GM18499 (cell line): ENCODE measurements around the gene GRAMD2A.

Experiments used
- ATAC-seq: cut with Tn5 transposase; IDR thresholded peaks from one replicate; pipeline ENCODE4 v1.9.1; 2021; ENCODE audit warnings: moderate number of reproducible peaks; ENCODE audit not compliant: insufficient read depth, unreplicated experiment

The GRAMD2A gene

DNA sequence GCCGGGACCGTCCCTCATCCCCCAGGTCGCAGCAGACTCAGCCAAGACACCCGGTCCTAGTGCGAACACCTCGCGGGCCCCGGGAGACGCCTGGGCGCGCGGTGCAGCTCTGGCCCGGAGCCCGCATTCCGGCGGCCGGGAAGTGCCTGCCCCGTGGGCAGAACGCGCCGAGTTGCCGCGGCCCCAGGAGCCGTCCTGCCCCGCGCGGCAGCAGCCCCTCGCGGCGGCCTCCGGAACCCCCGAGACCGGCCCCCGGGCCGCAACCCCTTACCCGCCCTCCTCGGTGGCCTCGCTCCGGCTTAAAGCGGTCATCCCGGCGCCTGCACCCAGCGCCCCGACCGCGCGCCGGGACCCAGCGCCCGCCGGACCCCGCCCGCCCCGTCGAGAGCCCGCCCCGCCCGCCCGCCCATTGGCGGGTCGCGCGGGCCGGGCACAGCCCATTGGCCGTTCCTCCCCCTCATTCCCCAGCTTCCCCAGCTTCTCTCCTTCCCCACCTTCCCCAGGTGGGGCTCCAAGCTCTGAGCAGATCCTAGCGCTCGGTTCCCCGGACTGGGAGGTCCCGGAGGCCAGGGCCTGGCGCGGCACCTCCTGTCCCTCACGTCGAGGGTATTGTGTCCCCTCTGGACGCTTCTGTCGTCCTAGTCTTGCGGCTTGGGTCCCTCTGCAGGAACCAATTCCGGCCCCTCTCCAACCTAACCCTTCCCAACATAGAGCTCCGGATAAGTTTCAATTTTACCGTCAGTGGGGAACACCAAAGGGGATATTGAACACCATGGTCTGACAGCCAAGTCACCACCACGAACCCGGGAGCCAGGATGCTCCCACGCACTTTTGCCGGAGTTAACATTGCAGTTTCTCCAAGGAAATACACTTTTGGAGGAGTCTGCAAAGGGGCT lies at the start of gene GRAMD2A:
GRAMD2A (minus strand) TSS at position 328 of the 896 bp plus-strand sequence.
- no peak for ATAC-seq

DNA sequence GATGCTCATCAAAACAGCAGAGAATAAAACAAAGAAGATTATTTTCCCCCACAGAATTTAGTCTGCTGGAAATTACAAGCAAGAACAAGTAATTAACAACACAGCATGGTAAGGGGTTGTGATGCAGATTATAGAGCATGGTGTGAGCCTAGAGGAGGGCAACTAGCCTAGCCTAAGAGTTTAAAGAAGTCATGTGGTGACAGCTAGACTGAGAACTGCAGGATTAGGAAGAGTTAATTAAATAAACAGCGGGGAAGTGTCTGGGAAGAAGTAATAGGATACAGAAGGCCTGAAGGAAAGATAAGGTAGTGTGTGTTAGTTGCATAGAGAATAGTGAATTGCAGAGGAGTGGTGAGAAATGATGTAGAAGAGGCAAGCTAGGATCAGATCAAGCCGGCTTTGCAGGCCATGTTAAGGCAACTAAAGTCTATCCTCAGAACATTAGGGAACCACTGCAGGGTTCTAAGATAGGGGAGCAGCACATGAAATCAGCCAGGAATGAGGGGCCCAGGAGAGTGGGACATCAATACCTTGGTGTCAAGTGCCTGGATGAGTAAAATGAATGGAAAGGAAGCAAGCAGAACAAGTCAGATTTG lies 45.3 kb upstream of the GRAMD2A start:
- no peak for ATAC-seq

DNA sequence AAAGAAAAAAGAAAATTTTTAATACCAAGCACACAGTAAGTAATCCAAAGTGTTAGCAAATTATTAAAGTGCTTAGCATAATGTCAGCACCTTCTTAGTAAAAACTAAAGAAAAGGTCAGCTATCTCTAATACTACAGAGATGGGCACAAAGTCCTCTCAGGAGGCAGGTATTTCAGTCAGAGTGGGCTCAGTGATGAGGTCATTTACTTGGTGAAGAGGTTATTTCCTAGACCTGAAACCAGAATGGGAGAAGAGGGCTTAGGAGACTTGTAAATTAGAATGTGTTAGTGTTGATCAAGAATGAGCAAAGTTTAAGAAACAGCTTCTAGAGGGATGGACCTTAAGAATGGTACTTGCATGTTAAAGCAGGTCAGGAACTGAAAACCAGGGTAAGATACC lies 42.1 kb upstream of the GRAMD2A start:
- no peak for ATAC-seq

GRCh38 chr15:72238586-72238985 lies 41.0 kb upstream of the GRAMD2A start:
- no peak for ATAC-seq

DNA sequence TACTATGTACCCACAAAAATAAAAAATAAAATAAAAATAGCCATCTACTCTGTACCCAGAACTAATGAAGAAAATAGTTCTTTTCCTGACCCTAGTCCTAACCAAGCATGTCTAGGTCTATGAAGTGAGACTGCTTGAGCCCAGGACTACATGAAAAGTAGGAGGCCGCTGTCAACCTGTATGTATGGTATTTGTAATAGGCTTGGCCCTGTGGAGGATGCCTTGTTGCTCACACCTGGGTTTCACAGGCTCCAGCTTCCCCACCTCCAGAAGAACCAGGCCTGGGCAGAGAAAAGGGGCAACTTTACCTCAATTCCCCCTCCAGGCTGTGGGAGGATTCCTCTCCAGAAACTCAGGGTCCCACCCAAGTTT lies 40.3 kb upstream of the GRAMD2A start:
- no peak for ATAC-seq

- no peak for ATAC-seq
These were observed 39.7 kb upstream of the GRAMD2A start for GRCh38 chr15:72237029-72237852.

GRCh38 chr15:72236381-72237003 lies 38.9 kb upstream of the GRAMD2A start:
- no peak for ATAC-seq

DNA sequence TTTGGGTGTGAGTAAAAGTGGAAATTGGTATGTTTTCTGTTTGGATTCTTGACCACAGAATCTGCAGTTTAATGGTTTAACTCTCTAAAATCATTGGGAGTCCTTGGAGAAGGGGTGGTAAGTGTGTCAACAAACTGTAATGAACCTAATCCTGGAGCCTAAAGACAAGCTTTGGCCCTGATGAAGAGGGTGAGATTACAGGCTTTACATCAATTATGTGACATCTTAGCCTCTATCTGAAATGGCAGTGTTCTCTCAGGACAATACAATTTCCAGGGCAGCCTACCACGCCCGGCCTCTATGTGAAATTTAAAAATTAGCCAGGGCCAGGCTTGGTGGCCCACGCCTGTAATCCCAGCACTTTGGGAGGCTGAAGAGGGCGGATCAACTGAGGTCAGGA lies 37.7 kb upstream of the GRAMD2A start:
- no peak for ATAC-seq

DNA sequence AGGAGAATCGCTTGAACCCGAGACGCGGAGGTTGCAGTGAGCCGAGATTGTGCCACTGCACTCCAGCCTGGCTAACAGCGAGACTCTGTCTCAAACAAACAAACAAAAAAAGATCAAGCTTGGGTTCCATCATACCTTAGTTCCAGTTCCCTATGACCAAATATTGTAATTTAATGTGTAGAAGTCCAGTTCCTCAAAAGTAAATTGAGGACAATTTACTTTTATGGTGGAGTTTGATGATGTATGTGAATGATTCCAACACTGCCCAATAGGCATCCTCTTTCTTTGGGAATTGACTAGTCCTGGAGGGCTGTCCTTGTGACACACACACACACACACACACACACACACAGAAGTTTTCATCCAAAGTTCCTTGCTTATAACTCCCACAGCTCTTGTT lies 36.2 kb upstream of the GRAMD2A start:
- ATAC-seq = no peak

- no peak for ATAC-seq
These were observed 34.4 kb upstream of the GRAMD2A start for GRCh38 chr15:72231833-72232478.

DNA sequence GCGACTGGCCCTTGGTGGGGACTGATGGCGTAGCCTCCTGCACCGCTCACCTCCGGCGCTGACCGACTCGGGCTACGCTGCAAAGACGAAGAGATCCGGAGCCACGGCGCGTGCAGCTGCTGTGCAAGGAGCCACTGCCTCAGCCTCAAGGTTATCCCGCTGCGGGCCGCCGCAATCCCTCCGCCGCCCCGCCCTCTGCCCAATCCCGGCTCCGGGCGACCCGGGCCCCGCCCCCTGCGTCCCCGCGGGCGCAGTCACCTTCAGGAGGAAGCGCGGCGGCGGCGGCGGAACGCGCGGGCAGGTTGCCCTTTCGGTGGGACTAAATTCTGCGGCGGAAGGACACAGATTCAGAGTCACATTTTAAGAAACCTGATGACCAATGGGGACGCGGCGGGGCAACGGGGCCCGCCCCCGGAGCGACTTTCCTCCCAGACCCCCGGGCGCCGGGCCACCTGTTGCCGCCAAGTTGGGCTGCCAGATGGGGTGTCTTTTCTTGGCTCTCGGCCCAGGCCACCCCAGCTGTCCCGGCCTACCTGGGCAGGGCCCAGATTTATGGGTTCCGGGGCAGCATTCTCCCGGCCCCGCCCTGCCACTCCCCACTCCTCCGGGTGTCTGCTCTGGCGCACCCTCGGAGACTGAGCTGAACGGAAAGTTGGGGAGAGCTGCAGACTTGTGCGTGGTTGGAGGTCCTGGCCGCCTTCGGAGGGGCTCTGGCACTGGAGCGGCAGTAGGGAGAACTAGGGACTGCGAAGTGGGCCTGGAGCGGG lies 33.7 kb upstream of the GRAMD2A start, which contains the start of gene PKM:
PKM (minus strand) TSS at position 125 of the 767 bp plus-strand sequence. CDS start 12,093 bp downstream, outside the sequence.
- ATAC-seq = no peak

DNA sequence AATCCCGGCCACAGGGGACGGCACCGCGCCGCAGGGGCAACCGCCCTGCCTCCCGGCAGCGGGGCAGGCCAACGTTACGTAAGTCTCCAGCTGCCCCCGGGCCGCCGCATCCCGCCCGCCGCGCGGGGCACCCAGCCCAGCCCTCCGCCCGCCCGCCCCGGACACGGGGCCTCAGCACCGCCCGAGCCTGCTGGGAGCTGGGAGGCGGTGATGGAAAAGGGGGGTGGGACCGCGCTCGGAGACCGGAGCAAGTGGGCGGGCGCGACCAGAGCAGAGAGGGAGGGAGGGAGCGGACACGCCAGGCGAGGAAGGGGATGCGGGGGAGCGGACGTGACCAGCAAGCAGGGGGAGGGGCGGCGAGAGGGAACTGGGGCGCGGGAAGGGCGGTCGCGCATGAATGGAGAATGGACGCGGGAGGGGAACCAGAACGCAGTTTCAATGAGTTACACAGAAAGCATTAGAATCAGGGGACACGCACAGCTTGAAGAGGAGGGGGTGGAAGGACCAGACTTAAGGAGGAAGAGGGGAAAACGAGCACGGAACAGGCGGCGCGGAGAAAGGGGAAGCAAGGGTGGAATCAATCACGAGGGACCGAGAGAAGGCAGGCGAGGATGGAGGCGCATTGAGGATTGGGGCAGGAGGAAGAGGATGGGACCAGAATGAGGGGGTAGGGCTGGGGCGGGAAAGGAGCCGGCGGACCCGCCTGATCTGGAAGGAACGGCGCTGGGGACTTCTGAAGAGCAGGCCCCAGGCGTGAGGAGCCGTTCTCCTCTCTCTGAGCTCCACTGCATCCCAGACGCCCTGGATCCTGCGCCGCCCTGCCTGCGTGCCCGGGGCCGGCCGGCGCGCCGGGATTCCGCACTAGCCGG lies 32.8 kb upstream of the GRAMD2A start:
- no peak for ATAC-seq

DNA sequence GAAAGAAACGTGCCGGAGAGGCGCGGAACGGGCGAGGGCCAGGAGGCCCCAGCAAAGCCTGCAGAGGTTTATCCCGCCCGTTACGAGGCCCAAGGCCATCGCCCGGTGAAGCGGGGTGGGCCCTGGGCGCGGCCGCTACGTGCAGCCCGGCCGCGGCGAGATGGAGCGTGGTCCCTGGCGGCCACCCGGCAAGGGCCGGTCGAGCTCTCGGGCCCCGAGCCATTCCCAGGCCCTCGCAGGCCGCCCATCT lies 32.3 kb upstream of the GRAMD2A start:
- no peak for ATAC-seq

DNA sequence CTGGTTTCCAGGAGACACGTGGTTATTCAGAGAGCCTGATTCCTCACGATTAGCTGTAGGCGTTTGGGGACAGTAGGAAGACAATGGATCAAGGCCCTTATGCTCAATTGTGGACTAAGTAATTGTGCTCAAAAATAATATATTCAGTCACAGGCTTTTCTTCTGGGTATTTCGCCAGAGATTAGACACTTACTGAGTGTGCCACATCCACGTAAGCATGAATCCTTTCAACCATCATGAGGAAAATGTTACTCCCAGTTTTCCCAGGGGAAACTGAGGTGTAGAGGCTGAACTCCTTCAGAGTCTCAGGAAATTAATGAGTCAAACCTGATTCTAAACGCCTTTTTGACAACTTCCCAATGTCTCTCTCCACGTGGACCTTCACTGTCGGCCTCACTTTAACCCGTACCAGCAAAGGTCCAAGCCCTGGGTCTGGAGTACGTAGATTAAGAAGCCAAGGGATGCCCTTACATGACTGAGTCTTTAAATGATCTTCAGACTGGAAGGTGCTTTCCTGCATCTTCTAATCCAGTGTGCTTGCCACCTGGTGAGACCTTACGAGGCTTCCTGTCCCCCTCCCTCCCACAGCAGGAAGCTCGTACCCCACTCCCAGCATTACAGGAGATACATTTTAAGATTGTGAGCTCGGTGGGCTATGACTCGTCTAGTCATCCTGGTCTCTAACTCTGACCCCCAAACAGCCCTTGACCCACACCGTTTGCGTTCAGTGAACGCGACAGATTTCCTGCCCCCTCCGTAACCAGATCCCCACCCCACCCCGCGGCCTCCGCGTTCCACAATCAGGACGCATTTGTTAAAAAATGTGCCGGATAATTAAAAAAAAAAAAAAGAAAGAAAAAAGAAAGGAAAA lies 31.7 kb upstream of the GRAMD2A start:
- ATAC-seq = no peak

DNA sequence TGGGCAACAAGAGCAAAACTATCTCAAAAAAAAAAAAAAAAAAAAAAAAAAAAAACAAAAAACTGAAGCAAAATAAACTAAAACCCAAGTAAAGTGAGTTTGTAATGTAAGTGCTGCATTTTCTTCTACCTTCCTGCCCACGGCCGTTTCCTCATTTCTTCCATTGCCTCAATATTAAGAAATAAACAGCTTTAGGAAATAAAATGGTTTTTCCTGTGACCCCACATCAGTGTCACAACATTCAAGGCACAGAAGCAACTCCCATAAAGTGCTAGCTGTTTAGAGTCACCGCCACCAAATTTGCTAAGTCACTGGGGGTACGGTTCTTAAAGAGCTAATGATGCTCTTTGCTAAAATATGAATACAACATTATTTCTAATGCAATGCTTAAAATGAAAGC lies 30.1 kb upstream of the GRAMD2A start:
- ATAC-seq = no peak

- no peak for ATAC-seq
These were observed 29.6 kb upstream of the GRAMD2A start for GRCh38 chr15:72227192-72227586.

DNA sequence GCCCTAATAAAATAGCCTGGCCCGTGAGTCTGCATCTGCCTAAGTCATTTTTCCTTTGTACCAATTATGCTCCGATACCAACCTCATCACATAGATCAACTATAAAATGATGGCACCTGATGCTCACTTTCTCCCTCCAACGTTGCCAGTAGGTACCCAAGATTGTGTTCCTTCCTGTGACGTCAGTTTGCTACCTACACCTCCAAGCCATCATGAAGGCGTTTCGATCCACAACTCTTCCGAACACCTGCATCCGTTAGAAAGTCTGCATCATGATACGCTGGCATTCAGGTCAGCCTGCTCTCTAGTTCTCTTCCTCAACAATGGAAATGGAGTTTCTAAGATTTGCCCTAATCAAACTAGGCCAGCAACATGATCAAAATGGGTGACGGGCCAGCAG lies 25.7 kb upstream of the GRAMD2A start:
- ATAC-seq = no peak

DNA sequence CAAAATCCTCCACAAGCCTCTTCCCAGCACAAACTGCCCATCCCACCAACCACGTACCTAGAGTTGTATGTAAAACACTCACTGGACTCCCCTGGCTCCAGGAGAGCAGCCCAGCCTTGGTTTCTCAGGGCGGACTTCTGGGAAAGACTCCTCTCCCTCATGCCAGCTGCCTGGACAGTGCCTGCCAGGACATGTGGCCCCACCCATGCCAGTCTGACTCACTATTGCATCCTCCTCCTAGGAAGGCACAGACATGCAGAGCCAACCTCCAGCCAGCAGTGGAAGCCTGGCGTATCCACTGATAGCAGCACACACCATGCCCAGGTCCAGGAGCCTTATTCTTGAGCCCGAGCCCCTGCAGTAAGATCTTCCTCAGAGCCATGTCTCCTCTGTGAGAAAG lies 24.8 kb upstream of the GRAMD2A start:
- ATAC-seq = no peak
